ENCODE data around the gene GPR89B.
"Not testable (repeated sequence)": the region's sequence is repeated elsewhere in the genome, so short reads cannot be mapped to it uniquely, and the experiment has no call there.

The GPR89B gene

GRCh38 chr1:147913362-147913942, 14.8 kb upstream of the GPR89B start:
- TF ChIP-seq ARNTL (CRISPR knock-in tag; IDR thresholded peaks at IDR 0.05; ENCODE audit: borderline replicate concordance, low read depth) (no peak), RARB (CRISPR knock-in tag; IDR thresholded peaks at IDR 0.05) (no peak), ZFP3 (CRISPR knock-in tag; IDR thresholded peaks at IDR 0.05) (no peak), OSR1 (CRISPR knock-in tag; IDR thresholded peaks at IDR 0.05) (no peak), GLIS3 (CRISPR knock-in tag; IDR thresholded peaks at IDR 0.05) (no peak)
- no peak for ATAC-seq

DNA sequence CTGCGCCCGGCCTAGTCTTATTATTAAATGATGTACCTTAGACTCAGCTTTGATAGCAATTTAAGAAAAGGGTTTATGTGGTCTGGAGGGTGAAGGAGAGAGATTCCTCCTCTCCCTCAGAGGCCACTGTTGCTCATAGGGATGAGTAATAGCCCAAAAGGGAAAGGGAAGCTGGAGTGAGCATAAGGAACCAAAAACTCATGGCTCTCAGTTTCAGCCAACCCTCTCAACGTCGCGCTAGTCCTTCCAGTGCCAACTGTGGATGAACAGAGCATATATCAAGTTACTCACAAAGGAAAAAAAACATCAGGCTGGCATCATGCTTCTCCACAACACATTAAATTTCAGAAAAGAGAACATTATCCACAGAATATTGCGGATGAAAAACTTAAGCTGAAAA, 8.3 kb upstream of the GPR89B start:
- no peak for ATAC-seq
- TF ChIP-seq, protein P1, sequence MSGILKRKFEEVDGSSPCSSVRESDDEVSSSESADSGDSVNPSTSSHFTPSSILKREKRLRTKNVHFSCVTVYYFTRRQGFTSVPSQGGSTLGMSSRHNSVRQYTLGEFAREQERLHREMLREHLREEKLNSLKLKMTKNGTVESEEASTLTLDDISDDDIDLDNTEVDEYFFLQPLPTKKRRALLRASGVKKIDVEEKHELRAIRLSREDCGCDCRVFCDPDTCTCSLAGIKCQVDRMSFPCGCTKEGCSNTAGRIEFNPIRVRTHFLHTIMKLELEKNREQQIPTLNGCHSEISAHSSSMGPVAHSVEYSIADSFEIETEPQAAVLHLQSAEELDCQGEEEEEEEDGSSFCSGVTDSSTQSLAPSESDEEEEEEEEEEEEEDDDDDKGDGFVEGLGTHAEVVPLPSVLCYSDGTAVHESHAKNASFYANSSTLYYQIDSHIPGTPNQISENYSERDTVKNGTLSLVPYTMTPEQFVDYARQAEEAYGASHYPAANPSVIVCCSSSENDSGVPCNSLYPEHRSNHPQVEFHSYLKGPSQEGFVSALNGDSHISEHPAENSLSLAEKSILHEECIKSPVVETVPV (CRISPR knock-in tag; IDR thresholded peaks at IDR 0.05) = no peak
- TF ChIP-seq ZNF8 (CRISPR knock-in tag; IDR thresholded peaks at IDR 0.05) (no peak), GLIS3 (CRISPR knock-in tag; IDR thresholded peaks at IDR 0.05) (no peak), ESRRG (CRISPR knock-in tag; IDR thresholded peaks at IDR 0.05) (no peak), BACH2 (CRISPR knock-in tag; IDR thresholded peaks at IDR 0.05; ENCODE audit: borderline replicate concordance) (no peak), ZC3H10 (CRISPR knock-in tag; IDR thresholded peaks at IDR 0.05) (no peak), TCF4 (CRISPR knock-in tag; IDR thresholded peaks at IDR 0.05; ENCODE audit: borderline replicate concordance) (no peak), ARNTL (CRISPR knock-in tag; IDR thresholded peaks at IDR 0.05; ENCODE audit: borderline replicate concordance, low read depth) (no peak), SNAI2 (CRISPR knock-in tag; IDR thresholded peaks at IDR 0.05) (no peak)
- TF ChIP-seq, protein P2, sequence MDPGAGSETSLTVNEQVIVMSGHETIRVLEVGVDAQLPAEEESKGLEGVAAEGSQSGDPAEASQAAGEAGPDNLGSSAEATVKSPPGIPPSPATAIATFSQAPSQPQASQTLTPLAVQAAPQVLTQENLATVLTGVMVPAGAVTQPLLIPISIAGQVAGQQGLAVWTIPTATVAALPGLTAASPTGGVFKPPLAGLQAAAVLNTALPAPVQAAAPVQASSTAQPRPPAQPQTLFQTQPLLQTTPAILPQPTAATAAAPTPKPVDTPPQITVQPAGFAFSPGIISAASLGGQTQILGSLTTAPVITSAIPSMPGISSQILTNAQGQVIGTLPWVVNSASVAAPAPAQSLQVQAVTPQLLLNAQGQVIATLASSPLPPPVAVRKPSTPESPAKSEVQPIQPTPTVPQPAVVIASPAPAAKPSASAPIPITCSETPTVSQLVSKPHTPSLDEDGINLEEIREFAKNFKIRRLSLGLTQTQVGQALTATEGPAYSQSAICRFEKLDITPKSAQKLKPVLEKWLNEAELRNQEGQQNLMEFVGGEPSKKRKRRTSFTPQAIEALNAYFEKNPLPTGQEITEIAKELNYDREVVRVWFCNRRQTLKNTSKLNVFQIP (CRISPR knock-in tag; IDR thresholded peaks at IDR 0.05; ENCODE audit: borderline replicate concordance, low read depth) = no peak
- TF ChIP-seq, protein P3, sequence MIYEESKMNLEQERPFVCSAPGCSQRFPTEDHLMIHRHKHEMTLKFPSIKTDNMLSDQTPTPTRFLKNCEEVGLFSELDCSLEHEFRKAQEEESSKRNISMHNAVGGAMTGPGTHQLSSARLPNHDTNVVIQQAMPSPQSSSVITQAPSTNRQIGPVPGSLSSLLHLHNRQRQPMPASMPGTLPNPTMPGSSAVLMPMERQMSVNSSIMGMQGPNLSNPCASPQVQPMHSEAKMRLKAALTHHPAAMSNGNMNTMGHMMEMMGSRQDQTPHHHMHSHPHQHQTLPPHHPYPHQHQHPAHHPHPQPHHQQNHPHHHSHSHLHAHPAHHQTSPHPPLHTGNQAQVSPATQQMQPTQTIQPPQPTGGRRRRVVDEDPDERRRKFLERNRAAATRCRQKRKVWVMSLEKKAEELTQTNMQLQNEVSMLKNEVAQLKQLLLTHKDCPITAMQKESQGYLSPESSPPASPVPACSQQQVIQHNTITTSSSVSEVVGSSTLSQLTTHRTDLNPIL (CRISPR knock-in tag; IDR thresholded peaks at IDR 0.05; ENCODE audit: low read depth) = no peak

DNA sequence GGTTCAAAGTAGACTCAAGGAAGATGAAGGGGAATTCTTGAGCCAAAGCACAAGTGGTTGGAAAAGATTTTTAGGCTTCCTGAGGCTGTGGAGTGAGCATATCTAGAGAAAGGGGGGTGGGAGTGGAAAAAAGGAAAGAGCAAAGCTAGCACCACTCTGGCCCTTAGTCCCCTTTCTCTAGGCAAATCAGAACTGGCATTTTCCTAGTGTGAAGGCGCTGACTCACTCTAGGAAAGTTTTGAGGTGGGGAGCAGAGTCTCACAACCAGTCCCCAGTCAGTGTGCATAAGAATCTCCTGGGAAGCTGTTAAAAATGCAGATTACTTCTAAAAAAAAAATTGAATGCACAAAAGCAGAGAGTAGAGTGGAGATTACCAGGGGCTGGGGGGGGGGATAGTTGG, 3.4 kb upstream of the GPR89B start:
- TF ChIP-seq GLIS3 (CRISPR knock-in tag; IDR thresholded peaks at IDR 0.05) = no peak
- no peak for TF ChIP-seq ZFP30 (CRISPR knock-in tag; IDR thresholded peaks at IDR 0.05)
- no peak for TF ChIP-seq CSDC2 (CRISPR knock-in tag; IDR thresholded peaks at IDR 0.05)
- TF ChIP-seq, protein P2 (CRISPR knock-in tag; IDR thresholded peaks at IDR 0.05; ENCODE audit: borderline replicate concordance, low read depth) = no peak
- TF ChIP-seq ZC3H10 (CRISPR knock-in tag; IDR thresholded peaks at IDR 0.05) = no peak
- TF ChIP-seq, protein P3 (CRISPR knock-in tag; IDR thresholded peaks at IDR 0.05; ENCODE audit: low read depth) = no peak
- TF ChIP-seq RARB (CRISPR knock-in tag; IDR thresholded peaks at IDR 0.05) = no peak

GRCh38 chr1:147927215-147927614, 1.0 kb upstream of the GPR89B start:
- not testable (repeated sequence) for ATAC-seq

More for the DNA sequence above, 3.4 kb upstream of the GPR89B start:
- no peak for ATAC-seq

- not testable (repeated sequence) for ATAC-seq
Measured at GRCh38 chr1:147927689-147928088, 531 bp upstream of the GPR89B start.

DNA sequence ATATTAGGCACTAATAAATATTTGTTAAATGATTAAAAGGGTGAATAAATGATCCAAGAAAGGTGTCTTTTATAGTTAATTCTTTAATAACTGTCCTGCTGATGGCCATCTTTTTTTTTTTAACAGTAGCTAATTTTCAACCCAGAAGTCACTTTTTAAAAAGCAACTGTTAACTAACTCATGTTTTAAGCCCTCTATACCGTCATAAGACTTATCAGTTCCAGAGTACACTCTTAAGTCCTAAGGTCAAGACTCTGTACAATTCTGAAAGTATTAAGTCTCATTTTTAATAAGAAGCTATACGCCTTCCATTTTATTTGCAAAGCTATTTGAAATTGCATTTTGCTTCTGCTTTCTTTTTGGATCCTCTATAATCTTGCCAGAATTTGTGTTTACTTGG, 2.9 kb downstream of the GPR89B start:
- ATAC-seq = not testable (repeated sequence)

DNA sequence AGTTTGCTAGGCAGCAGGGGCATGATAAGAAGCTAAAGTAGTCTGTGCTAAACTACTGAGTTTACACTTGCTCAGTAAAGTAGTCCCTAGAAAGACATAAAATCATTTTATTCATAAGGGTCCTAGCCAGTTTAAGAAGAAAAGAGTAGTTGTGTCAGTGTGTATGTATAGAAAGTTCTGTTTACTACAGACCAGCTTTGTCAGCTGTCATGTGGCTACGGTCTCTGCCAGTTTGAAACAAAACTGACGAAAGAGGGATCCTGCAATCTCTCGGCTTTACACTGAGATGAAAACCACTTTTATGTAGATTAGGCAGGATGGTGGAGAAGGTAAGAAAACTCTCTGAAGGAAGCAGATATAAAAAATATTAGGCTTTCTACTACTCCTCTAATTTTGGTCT, 7.1 kb downstream of the GPR89B start:
- ATAC-seq = not testable (repeated sequence)

DNA sequence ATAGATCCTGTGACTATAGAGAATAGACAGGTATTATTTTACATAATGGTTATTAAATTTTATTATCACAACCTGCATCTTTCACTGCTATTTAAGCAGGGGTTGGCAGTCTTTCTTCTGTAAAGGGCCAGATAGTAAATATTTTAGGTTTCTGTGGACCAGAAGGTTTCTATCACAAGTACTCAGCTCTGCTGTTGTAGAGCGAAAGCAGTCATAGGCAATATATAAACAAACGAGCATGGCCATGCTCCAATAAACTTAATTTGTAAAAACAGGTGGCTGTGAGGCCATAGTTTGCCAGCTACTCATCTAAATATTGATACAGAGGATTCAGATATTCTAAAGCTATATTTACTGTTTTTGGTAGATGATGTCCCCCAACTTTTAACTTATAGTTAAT, 12.2 kb downstream of the GPR89B start:
- not testable (repeated sequence) for ATAC-seq

DNA sequence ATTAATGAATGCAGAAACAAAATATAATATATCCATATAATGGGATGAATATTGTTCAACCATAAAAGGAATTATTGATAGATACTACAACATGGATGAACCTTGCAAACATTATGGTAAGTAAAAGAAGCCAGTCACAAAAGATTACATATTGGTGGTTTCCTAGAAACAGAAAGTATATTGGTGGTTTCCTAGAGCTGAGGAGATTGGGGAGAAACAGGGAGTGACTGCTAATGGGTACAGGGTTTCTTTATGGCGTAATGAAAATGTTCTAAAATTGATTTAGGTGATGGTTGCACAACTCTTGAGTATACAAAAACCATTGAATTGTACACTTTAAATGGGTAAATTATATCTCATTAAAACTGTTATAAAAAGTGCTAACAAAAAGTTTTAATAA, 14.3 kb downstream of the GPR89B start:
- not testable (repeated sequence) for ATAC-seq

GRCh38 chr1:147949517-147949916, 21.3 kb downstream of the GPR89B start:
- ATAC-seq = not testable (repeated sequence)

DNA sequence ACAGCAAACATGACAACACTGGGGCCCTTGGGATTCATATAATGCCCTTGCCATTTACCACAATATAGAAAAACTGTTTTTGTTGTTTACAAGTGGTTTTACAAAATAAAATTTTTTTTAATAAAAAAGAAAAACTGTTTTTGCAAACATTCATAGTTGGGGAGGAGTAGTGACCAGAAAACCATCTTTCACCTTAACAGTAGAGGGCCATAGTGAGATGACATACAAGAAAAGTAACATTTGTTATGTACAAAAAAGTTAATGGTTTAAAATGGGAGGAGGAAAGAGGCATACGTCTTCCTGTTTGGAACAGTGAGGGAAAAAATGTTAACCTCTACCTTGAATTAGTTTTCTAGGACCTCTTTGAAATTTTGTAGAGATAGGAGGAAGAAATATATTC, 30.7 kb downstream of the GPR89B start:
- not testable (repeated sequence) for ATAC-seq

GRCh38 chr1:147959680-147960079, 31.5 kb downstream of the GPR89B start:
- ATAC-seq = not testable (repeated sequence)
